Measurements from ENCODE around the gene TMTC1. TPM values are rescaled to one million over a fixed set of nuclear protein-coding genes. Genes with fewer than 3 reads are reported as not detected.

Gene TMTC1
- total RNA-seq, 1 donor from 2014 or later = 24.8 TPM

DNA sequence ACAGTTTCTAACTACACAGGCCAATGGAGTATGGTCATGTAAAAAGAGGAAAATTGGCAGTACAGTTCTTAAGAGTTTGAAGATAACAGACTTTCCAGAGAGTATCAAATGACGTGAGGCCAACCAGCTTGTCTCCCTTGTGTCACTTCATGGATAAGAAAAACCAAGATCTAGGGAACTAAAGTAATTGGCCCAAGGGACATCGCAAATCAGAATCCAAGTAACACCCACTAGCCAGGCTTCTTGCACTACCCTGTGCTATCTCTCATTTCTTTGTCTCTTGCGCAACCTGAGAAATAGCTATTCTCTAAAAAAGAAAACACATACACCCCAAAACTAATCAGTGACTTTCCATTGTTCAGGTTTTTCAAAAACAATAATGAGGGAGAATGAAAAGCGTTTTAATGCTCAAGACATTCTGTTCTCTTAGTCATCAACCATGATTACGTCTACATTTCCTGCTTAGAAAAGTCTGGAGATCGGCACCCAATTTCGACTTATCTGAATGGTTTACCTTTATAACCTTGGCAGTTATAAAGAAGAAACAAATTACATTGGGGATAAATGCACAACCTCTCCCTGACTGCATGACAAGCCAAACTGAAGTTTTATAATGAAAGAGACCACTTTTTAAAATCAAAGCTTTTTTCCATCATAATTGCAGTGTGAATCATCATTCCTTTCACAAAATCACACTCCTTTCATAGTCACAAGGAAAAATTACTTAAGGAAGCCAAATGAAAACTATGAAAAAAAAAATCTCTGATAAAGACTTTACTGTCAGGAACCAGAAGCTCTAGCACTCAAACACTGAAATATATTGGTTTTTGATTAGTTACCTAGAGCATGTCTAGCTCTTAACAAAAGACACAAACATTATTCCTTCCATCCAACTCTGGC is 42.1 kb downstream of the TMTC1 start:
- intact Hi-C loops (cut with DNase I) = no loop called here
- no peaks in the 10 kb centered on the region for H3K9me3 ChIP-seq
- H3K4me1 ChIP-seq = peaks cover 9% of the 10 kb centered on the region
- TF ChIP-seq, protein P1, sequence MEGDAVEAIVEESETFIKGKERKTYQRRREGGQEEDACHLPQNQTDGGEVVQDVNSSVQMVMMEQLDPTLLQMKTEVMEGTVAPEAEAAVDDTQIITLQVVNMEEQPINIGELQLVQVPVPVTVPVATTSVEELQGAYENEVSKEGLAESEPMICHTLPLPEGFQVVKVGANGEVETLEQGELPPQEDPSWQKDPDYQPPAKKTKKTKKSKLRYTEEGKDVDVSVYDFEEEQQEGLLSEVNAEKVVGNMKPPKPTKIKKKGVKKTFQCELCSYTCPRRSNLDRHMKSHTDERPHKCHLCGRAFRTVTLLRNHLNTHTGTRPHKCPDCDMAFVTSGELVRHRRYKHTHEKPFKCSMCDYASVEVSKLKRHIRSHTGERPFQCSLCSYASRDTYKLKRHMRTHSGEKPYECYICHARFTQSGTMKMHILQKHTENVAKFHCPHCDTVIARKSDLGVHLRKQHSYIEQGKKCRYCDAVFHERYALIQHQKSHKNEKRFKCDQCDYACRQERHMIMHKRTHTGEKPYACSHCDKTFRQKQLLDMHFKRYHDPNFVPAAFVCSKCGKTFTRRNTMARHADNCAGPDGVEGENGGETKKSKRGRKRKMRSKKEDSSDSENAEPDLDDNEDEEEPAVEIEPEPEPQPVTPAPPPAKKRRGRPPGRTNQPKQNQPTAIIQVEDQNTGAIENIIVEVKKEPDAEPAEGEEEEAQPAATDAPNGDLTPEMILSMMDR (IDR thresholded peaks at IDR 0.05) = no peak
- no peaks in the 10 kb centered on the region for H3K36me3 ChIP-seq
- H3K27ac ChIP-seq = no peak overlapping the region
- DNase-seq = no peak
- no peak overlapping the region for H3K4me3 ChIP-seq
- no peaks in the 10 kb centered on the region for H3K27me3 ChIP-seq (ENCODE audit: low read depth)
- no peak for ATAC-seq

DNA sequence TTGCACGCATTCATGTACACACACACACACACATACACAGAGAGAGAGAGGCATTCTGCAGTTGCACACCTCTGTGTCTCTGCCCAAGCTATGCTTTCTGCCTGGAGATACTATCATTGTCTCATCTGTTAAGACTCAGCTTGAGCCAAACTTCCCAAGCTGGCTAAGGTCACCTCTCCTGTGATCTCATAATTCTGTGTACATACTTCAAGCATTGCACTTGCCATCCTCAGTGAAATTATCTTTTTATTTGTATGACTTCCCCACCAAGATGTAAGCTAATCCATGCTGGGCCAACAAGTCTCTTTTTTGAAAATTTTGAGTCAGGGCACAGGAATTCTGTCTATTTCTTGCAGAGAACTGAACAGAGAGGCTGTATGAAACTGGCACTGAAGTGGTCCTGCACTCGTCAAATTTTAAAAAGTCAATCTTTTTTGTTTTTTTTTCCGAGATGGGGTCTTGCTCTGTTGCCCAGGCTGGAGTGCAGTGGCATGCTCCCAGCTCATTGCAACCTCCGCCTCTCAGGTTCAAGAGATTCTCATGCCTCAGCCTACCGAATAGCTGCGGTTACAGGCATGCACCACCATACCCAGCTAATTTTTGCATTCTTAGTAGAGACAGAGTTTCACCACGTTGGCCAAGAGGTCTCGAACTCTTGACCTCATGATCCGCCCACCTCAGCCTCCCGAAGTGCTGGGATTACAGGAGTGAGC is 44.3 kb downstream of the TMTC1 start:
- ATAC-seq = no peak
- intact Hi-C loops (cut with DNase I) = no loop called here
- Histone ChIP-seq H3K9me3 (no peaks in the 10 kb centered on the region), H3K4me1 (peaks cover 9% of the 10 kb centered on the region), H3K27ac (no peak overlapping the region), H3K36me3 (no peaks in the 10 kb centered on the region), H3K27me3 (ENCODE audit: low read depth) (no peaks in the 10 kb centered on the region), H3K4me3 (no peak overlapping the region)
- DNase-seq = no peak
- TF ChIP-seq, protein P1 (IDR thresholded peaks at IDR 0.05) = no peak

DNA sequence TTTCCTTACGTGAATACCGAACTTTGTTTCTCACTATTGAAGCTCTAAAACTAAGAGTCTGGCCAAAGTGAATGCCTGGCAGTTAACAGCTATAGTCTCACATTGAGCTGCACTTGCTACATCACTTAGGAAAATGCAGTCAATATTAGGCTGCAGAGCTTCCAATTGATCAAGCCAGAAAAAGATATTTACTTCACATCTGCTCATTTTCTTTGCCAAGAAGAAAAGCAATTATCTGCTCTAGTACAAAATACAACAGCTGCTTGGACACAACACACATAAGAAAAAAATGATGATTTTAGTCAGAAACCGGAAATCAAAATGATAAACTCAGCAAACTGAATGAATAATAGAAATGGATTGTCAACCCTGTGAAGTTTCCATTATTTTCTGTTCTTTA is 45.4 kb downstream of the TMTC1 start:
- Histone ChIP-seq H3K36me3 (no peaks in the 10 kb centered on the region), H3K4me3 (no peak overlapping the region), H3K4me1 (peaks cover 9% of the 10 kb centered on the region), H3K9me3 (no peaks in the 10 kb centered on the region), H3K27me3 (ENCODE audit: low read depth) (no peaks in the 10 kb centered on the region), H3K27ac (no peak overlapping the region)
- DNase-seq (no peak), ATAC-seq (no peak)
- intact Hi-C loops (cut with DNase I) = no loop called here
- TF ChIP-seq, protein P1 (IDR thresholded peaks at IDR 0.05) = no peak

DNA sequence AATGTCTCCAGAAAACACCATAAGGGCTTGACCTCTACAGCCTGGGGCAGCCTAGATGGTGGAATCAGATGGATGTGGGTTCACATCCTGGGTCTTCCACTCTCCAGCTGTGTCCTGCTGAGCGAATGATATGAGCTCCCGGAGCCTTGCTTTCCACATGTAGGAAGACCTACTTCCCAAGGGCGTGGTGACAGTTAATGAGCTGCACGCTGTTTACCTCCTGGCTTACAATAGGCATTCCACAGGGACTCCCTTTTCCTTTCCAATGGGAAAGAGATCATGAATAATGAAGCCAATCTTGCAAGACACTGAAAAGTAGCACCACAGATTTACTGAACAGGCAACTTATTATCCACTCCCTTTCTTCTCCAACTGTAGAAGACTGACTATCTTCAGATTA is 46.1 kb downstream of the TMTC1 start:
- Histone ChIP-seq H3K9me3 (no peaks in the 10 kb centered on the region), H3K4me3 (no peak overlapping the region), H3K27me3 (ENCODE audit: low read depth) (no peaks in the 10 kb centered on the region), H3K27ac (no peak overlapping the region), H3K36me3 (no peaks in the 10 kb centered on the region), H3K4me1 (peaks cover 9% of the 10 kb centered on the region)
- DNase-seq (no peak), ATAC-seq (no peak)
- TF ChIP-seq, protein P1 (IDR thresholded peaks at IDR 0.05) = no peak
- intact Hi-C loops (cut with DNase I) = no loop called here

DNA sequence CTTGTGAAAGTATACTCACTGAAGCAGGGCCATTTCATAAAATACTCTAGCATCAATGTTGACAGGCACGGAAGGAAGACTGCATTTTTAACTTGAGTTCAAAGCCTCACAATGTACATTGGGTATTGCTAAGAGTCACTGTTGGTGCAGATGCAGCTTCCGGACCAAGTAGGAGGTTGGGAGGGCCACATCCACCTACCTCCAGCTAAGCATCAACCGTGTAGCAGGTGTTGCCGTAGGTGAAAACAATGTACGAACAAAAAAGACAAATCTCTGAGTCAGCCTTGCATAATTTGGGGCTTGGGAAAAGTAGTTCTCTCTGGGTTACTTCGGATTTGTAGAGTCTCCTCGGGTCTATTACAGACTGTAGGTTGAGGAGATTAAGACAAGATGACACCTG is 48.1 kb downstream of the TMTC1 start:
- no peaks in the 10 kb centered on the region for H3K27me3 ChIP-seq (ENCODE audit: low read depth)
- H3K36me3 ChIP-seq = no peaks in the 10 kb centered on the region
- TF ChIP-seq, protein P1 (IDR thresholded peaks at IDR 0.05) = no peak
- DNase-seq (no peak), ATAC-seq (no peak)
- H3K27ac ChIP-seq = no peak overlapping the region
- intact Hi-C loops (cut with DNase I) = no loop called here
- peaks cover 9% of the 10 kb centered on the region for H3K4me1 ChIP-seq
- no peak overlapping the region for H3K4me3 ChIP-seq
- H3K9me3 ChIP-seq = no peaks in the 10 kb centered on the region

All from lower lobe of right lung (tissue), 2 donors.